GM10266 (cell line): Measurements from ENCODE around the gene CCDC167.

Experiments used
- DNase-seq: peaks from one replicate; pipeline ENCODE4 v3.0.0; 2012; ENCODE audit errors: extremely low spot score
- CTCF ChIP-seq: IDR thresholded peaks from 2 replicates; pipeline ENCODE4 v1.5.1; 2012; ENCODE audit warnings: mild to moderate bottlenecking, low read depth; ENCODE audit not compliant: control insufficient read depth, insufficient read depth; ENCODE audit errors: missing control alignments

Gene CCDC167

DNA sequence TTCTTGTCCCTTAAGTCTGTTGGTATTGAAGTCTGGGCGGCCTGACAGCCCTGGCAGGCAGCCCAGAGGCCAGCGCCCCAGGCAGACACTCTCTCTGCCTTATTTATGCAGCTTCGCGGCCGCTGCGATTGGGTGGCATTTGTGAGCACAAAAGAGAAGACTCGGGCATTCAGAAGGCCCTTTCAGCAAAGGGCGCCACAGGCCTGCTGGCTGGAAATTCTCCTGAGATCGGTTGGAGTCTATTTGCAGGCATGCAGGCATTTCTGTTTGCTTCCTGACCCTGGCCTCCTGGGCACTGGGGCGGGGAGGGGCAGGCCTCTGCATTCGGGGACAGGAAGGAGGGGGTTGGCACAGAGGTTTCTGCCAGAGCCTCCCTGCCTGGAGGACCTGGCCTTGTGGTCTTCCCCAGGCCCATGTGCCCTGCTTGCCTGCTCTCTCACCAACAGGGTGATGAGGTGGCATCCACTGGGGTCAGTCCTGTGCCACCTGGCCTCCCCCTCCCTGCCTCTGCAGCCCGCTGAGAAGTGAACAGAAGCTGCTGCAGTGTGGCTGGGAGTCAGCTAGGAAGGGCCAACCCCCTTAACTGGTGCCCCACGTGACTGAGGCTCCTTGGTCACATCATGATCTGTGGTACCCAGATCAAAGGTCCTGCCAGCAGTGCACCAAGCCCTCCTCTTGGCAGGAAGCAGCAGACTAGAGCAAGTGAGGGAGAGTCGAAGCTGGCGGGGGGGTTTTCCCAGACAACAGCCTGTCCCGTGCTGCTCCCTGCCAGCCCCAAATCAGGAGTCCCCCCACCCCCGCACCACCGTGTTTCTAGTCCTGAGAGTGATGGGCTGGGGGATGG, 16.6 kb upstream of the CCDC167 start:
- DNase-seq = peak; percentile 78
- no peak for TF ChIP-seq CTCF

- DNase-seq = no peak
These were observed 16.0 kb upstream of the CCDC167 start for GRCh38 chr6:37515712-37516075.

GRCh38 chr6:37514837-37515236, 15.1 kb upstream of the CCDC167 start:
- no peak for TF ChIP-seq CTCF
- DNase-seq = no peak

More at GRCh38 chr6:37515712-37516075, 16.0 kb upstream of the CCDC167 start:
- no peak for TF ChIP-seq CTCF

GRCh38 chr6:37514321-37514771, 14.7 kb upstream of the CCDC167 start:
- no peak for TF ChIP-seq CTCF

GRCh38 chr6:37513576-37513975, 13.9 kb upstream of the CCDC167 start:
- DNase-seq = no peak
- no peak for TF ChIP-seq CTCF

More at GRCh38 chr6:37514321-37514771, 14.7 kb upstream of the CCDC167 start:
- DNase-seq = no peak

GRCh38 chr6:37513155-37513554, 13.5 kb upstream of the CCDC167 start:
- DNase-seq = no peak
- no peak for TF ChIP-seq CTCF

GRCh38 chr6:37512400-37513011, 12.8 kb upstream of the CCDC167 start:
- DNase-seq = no peak
- TF ChIP-seq CTCF = no peak
